ENCODE results near the gene NCKAP5.

DNA sequence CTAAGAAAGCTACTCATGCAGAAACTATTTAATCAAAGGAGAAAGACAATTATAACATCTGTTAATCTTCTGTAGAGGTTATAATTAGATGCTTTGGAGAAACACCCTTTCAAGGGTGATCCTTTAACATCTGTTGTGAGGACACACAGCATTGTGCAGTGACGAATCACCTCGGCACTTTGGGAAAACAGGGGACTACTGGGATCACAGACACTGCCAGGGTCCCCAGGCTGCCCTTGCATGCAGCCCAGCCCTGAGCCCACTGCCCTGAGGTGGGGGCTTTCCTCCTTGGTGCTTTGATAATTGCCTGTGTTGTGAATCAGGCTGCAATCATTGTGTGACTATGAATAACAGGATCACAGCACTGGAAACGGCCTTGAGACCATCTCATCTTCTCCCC, 10.6 kb downstream of the NCKAP5 start:
- TF ChIP-seq GABPA (IDR thresholded peaks at IDR 0.05; ENCODE audit: low read depth) (no peak), POLR2AphosphoS5 (IDR thresholded peaks at IDR 0.05; ENCODE audit: low read depth) (no peak), REST (IDR thresholded peaks at IDR 0.05; ENCODE audit: insufficient replicate concordance, low read depth) (no peak), SPI1 (IDR thresholded peaks at IDR 0.05; ENCODE audit: borderline replicate concordance, low read depth) (no peak)
- TF ChIP-seq, protein P1, sequence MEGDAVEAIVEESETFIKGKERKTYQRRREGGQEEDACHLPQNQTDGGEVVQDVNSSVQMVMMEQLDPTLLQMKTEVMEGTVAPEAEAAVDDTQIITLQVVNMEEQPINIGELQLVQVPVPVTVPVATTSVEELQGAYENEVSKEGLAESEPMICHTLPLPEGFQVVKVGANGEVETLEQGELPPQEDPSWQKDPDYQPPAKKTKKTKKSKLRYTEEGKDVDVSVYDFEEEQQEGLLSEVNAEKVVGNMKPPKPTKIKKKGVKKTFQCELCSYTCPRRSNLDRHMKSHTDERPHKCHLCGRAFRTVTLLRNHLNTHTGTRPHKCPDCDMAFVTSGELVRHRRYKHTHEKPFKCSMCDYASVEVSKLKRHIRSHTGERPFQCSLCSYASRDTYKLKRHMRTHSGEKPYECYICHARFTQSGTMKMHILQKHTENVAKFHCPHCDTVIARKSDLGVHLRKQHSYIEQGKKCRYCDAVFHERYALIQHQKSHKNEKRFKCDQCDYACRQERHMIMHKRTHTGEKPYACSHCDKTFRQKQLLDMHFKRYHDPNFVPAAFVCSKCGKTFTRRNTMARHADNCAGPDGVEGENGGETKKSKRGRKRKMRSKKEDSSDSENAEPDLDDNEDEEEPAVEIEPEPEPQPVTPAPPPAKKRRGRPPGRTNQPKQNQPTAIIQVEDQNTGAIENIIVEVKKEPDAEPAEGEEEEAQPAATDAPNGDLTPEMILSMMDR (IDR thresholded peaks at IDR 0.05; ENCODE audit: insufficient read depth, low read length) = no peak

All from HL-60 (cell line).